AG04450 (cell line): Measurements from ENCODE around the gene AAR2. TPM values are rescaled to one million over a fixed set of nuclear protein-coding genes. Genes with fewer than 3 reads are reported as not detected.

Experiments
- CTCF ChIA-PET: fragments of 300-600, 350-600 bp; formaldehyde crosslinking; extraction: SDS; loops from one replicate; lab custom pipeline; 2022; ENCODE audit warnings: antibody characterized with exemption, inconsistent platforms; lab: Charles Lee
- POLR2A ChIA-PET: fragments of 350-600 bp; formaldehyde crosslinking; extraction: SDS; loops from one replicate; lab custom pipeline; 2021; ENCODE audit warnings: antibody characterized with exemption, inconsistent platforms; lab: Yijun Ruan, JAX
- DNase-seq: peaks from one replicate; pipeline ENCODE4 v3.0.0-alpha.2; 2011; ENCODE audit warnings: low read depth, low spot score
- H3K27ac ChIP-seq: one replicate; pipeline ENCODE4 v1.5.1; 2012; ENCODE audit warnings: low read depth, low read length, control low read depth
- H3K27me3 ChIP-seq: one replicate; pipeline ENCODE4 v1.6.0; 2012; ENCODE audit warnings: low read length; ENCODE audit not compliant: control insufficient read depth, insufficient read depth
- H3K4me3 ChIP-seq: 2 replicates; pipeline ENCODE4 v1.5.1; 2011; ENCODE audit warnings: mild to moderate bottlenecking, low read depth, low read length, control low read depth
- H3K9me3 ChIP-seq: 2 replicates; pipeline ENCODE4 v1.5.1; 2012; ENCODE audit warnings: low read length; ENCODE audit not compliant: control insufficient read depth, insufficient read depth
- CTCF ChIP-seq: IDR thresholded peaks from 2 replicates; pipeline ENCODE4 v1.5.1; 2011; ENCODE audit warnings: low read depth, low read length, control low read depth, inconsistent platforms
- polyA plus RNA-seq: library from polyadenylated mRNA; depleted of rRNA; stranded (reverse); fragments of >200 nt; gene quantifications from 2 replicates; pipeline ENCODE4 v1.2.3, GENCODE V29; 2011

The AAR2 gene
- polyA plus RNA-seq, 1 experiment, result 25.3 TPM

- DNase-seq, result no peak
- CTCF ChIA-PET, result no interaction called here
- Histone ChIP-seq H3K27me3 (no peaks in the 10 kb centered on the region), H3K4me3 (no peak overlapping the region), H3K9me3 (no peaks in the 10 kb centered on the region), H3K27ac (no peak overlapping the region)
- TF ChIP-seq CTCF, result no peak
- POLR2A ChIA-PET, result no interaction called here
These were observed 10.6 kb upstream of the AAR2 start for GRCh38 chr20:36225666-36226065.

- no peaks in the 10 kb centered on the region for H3K27me3 ChIP-seq
- TF ChIP-seq CTCF, result no peak
- POLR2A ChIA-PET, result no interaction called here
- H3K4me3 ChIP-seq, result no peak overlapping the region
- no peaks in the 10 kb centered on the region for H3K9me3 ChIP-seq
- DNase-seq, result no peak
- H3K27ac ChIP-seq, result no peak overlapping the region
- CTCF ChIA-PET, result interaction anchor here (1.0 kb wide), 1 partner anchor 26 kb away, joined by 3 read pairs; no protein-coding TSS in a partner anchor
These were observed 7.5 kb upstream of the AAR2 start for GRCh38 chr20:36228770-36229169.

DNA sequence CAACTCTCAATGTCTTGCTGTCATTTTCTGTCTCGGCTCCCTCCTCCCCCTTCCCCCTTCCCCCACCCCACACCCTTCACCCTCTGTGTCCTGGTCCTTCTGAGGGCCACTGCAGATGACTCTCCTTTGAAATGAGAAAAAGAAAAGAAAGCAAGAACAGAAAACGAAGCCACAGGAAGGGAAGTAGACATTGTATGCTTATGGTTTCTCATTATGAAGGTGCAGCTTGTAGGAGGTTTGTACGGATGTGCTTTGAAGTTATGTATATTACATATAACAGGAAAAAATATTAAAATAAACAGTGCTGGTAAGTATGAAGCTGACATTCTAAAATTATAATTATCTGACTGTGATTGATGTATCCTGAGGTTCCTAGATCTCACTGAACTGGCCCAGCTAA, 6.3 kb upstream of the AAR2 start:
- no peak for DNase-seq
- no peak for TF ChIP-seq CTCF

DNA sequence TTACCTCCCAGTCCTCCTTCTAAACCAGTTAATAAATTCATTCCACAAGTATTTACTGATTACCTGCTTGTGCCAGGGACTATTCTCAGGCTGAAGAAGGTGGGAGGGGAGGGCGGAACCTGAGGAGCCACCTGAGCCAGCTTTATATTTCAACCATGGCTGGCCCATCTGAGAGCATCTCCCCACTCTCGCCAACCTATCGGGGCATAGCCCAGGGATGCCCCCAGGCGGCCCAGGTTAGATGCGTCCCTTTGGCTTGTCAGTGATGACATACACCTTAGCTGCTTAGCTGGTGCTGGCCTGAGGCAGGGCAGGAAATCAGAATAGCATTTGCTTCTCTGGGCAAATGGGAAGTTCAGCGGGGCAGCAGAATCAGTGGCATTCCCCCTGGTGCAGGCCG, 4.9 kb upstream of the AAR2 start:
- no peak overlapping the region for H3K4me3 ChIP-seq
- no peak for DNase-seq
- ChIA-PET CTCF (interaction anchor here (1.1 to 1.2 kb wide), 2 partner anchors 29 to 208 kb away, joined by 3 read pairs; no protein-coding TSS in a partner anchor), POLR2A (no interaction called here)
- no peak overlapping the region for H3K27ac ChIP-seq
- no peaks in the 10 kb centered on the region for H3K27me3 ChIP-seq
- peaks cover 3% of the 10 kb centered on the region; the same call in 1 of the 2 replicates for H3K9me3 ChIP-seq
- TF ChIP-seq CTCF, result no peak

More for the DNA sequence above, 6.3 kb upstream of the AAR2 start:
- POLR2A ChIA-PET, result interaction anchor here (0.7 kb wide), 1 partner anchor 8 kb away, joined by 4 read pairs; no protein-coding TSS in a partner anchor
- CTCF ChIA-PET, result no interaction called here
- Histone ChIP-seq H3K27me3 (no peaks in the 10 kb centered on the region), H3K9me3 (no peaks in the 10 kb centered on the region), H3K4me3 (no peak overlapping the region), H3K27ac (no peak overlapping the region)

GRCh38 chr20:36234771-36235320, 1.4 kb upstream of the AAR2 start:
- Histone ChIP-seq H3K27ac (no peak overlapping the region), H3K4me3 (no peak overlapping the region), H3K27me3 (no peaks in the 10 kb centered on the region), H3K9me3 (peaks cover 3% of the 10 kb centered on the region; the same call in 1 of the 2 replicates)
- ChIA-PET POLR2A (interaction anchor here (0.6 kb wide), 1 partner anchor 33 kb away, joined by 7 read pairs; no protein-coding TSS in a partner anchor), CTCF (interaction anchor here (0.7 to 1.2 kb wide), 2 partner anchors 35 to 370 kb away, joined by 3 read pairs; partner anchors contain the start of gene RAB5IF)
- DNase-seq, result no peak
- TF ChIP-seq CTCF, result no peak
